ENCODE results near the gene COL9A1. TPM values are rescaled to one million over a fixed set of nuclear protein-coding genes. Genes with fewer than 3 reads are reported as not detected.
A peak's percentile ranks its signal among the peaks of the same experiment; 100 is the strongest.

The COL9A1 gene
- total and polyA plus RNA-seq, 4 donors, result 0.02 to 1.7 (median 0.06) TPM; not detected in 1

GRCh38 chr6:70282919-70283461 is 19.9 kb downstream of the COL9A1 start:
- 3 to 4% methylated on average over 30 to 31 of the region's 31 CpGs for WGBS, 2 donors
- peak; percentile 16 to 31 (median 22) for DNase-seq

GRCh38 chr6:70282312-70282918 is 20.5 kb downstream of the COL9A1 start:
- no peak for TF ChIP-seq CTCF (IDR thresholded peaks at IDR 0.05; ENCODE audit: control extremely low read depth, extremely low read depth)
- Histone ChIP-seq H3K9me3 (ENCODE audit: control insufficient read depth in 4 of 4, insufficient read depth in 3 of 4, low read length in 3 of 4) (peaks cover 0 to 2% (median 0%) of the 10 kb centered on the region in 4 donors), H3K36me3 (ENCODE audit: control insufficient read depth in 4 of 4, insufficient read depth in 4 of 4, low read length in 4 of 4) (no peaks in the 10 kb centered on the region), H3K27ac (ENCODE audit: low read depth in 1 of 2, low read length in 1 of 2) (no peak overlapping the region), H3K9ac (ENCODE audit: insufficient read depth in 1 of 2, low read length in 2 of 2) (no peak overlapping the region), H3K4me3 (no peak overlapping the region), H3K4me1 (ENCODE audit: control insufficient read depth in 5 of 5, insufficient read depth in 5 of 5, low read length in 5 of 5) (peaks cover 0 to 18% (median 10%) of the 10 kb centered on the region in 5 donors), H3K27me3 (ENCODE audit: control insufficient read depth in 3 of 3, insufficient read depth in 3 of 3, low read length in 2 of 3) (peaks cover 0 to 64% (median 56%) of the 10 kb centered on the region in 3 donors)
- WGBS, 2 donors, result 3 to 5% methylated on average over 38 to 39 of the region's 39 CpGs
- ATAC-seq (ENCODE audit: insufficient read depth, low FRiP score) (no peak), DNase-seq (peak; percentile 29 to 50 (median 44))

More at GRCh38 chr6:70282919-70283461, 19.9 kb downstream of the COL9A1 start:
- no peak for TF ChIP-seq CTCF (IDR thresholded peaks at IDR 0.05; ENCODE audit: control extremely low read depth, extremely low read depth)
- Histone ChIP-seq H3K4me1 (ENCODE audit: control insufficient read depth in 5 of 5, insufficient read depth in 5 of 5, low read length in 5 of 5) (peaks cover 0 to 16% (median 10%) of the 10 kb centered on the region in 5 donors), H3K27me3 (ENCODE audit: control insufficient read depth in 3 of 3, insufficient read depth in 3 of 3, low read length in 2 of 3) (peaks cover 0 to 70% (median 62%) of the 10 kb centered on the region in 3 donors), H3K4me3 (no peak overlapping the region), H3K9me3 (ENCODE audit: control insufficient read depth in 4 of 4, insufficient read depth in 3 of 4, low read length in 3 of 4) (peaks cover 0 to 2% (median 0%) of the 10 kb centered on the region in 4 donors), H3K36me3 (ENCODE audit: control insufficient read depth in 4 of 4, insufficient read depth in 4 of 4, low read length in 4 of 4) (no peaks in the 10 kb centered on the region), H3K27ac (ENCODE audit: low read depth in 1 of 2, low read length in 1 of 2) (no peak overlapping the region), H3K9ac (ENCODE audit: insufficient read depth in 1 of 2, low read length in 2 of 2) (no peak overlapping the region)
- peak; percentile 24 for ATAC-seq (ENCODE audit: insufficient read depth, low FRiP score)

GRCh38 chr6:70281923-70282311 is 21.0 kb downstream of the COL9A1 start:
- Histone ChIP-seq H3K27me3 (ENCODE audit: control insufficient read depth in 3 of 3, insufficient read depth in 3 of 3, low read length in 2 of 3) (peaks cover 0 to 59% (median 51%) of the 10 kb centered on the region in 3 donors), H3K36me3 (ENCODE audit: control insufficient read depth in 4 of 4, insufficient read depth in 4 of 4, low read length in 4 of 4) (no peaks in the 10 kb centered on the region), H3K4me1 (ENCODE audit: control insufficient read depth in 5 of 5, insufficient read depth in 5 of 5, low read length in 5 of 5) (peaks cover 0 to 18% (median 10%) of the 10 kb centered on the region in 5 donors), H3K27ac (ENCODE audit: low read depth in 1 of 2, low read length in 1 of 2) (no peak overlapping the region), H3K9ac (ENCODE audit: insufficient read depth in 1 of 2, low read length in 2 of 2) (no peak overlapping the region), H3K9me3 (ENCODE audit: control insufficient read depth in 4 of 4, insufficient read depth in 3 of 4, low read length in 3 of 4) (peaks cover 0 to 2% (median 0%) of the 10 kb centered on the region in 4 donors), H3K4me3 (no peak overlapping the region)
- TF ChIP-seq CTCF (IDR thresholded peaks at IDR 0.05; ENCODE audit: control extremely low read depth, extremely low read depth), result no peak
- no peak for DNase-seq
- ATAC-seq (ENCODE audit: insufficient read depth, low FRiP score), result no peak
- WGBS, 2 donors, result 39 to 44% methylated on average over 8 of the region's 8 CpGs

Data from lung (tissue), 12 donors.